HG03196 (cell line): ENCODE measurements around the gene LGR5.
"Not testable (repeated sequence)": the region's sequence is repeated elsewhere in the genome, so short reads cannot be mapped to it uniquely, and the experiment has no call there.

Experiments used
- ATAC-seq: cut with Tn5 transposase; IDR thresholded peaks from one replicate; pipeline ENCODE4 v1.9.1; 2021; ENCODE audit not compliant: unreplicated experiment

Gene LGR5

GRCh38 chr12:71472441-71472911 lies 32.9 kb downstream of the LGR5 start:
- ATAC-seq, result no peak

DNA sequence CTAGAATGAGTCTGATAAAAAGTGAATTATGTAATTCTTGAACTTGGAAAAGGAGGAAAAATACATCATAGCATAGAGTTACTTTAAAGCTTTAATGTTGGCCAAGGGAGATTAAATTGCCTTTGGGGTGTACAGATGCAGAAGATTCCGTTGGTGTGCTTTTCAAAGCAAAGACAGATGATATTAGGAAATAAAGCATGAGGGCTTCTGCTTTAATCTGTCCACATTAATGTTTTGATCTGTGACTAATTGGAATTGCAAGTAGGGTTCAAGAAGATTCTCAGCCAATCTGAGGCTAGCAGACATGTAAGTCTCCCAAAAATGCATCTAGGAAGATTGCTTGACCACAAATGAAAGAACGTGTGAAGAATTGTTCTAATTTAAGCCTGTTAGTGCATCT lies 35.2 kb downstream of the LGR5 start:
- no peak for ATAC-seq

GRCh38 chr12:71475280-71475679 lies 35.7 kb downstream of the LGR5 start:
- ATAC-seq, result no peak

GRCh38 chr12:71476513-71476912 lies 36.9 kb downstream of the LGR5 start:
- no peak for ATAC-seq

- ATAC-seq, result no peak
Measured at GRCh38 chr12:71477609-71478008, 38.0 kb downstream of the LGR5 start.

GRCh38 chr12:71478270-71478669 lies 38.7 kb downstream of the LGR5 start:
- no peak for ATAC-seq

- no peak for ATAC-seq
Measured at GRCh38 chr12:71484272-71484905, 44.8 kb downstream of the LGR5 start.

GRCh38 chr12:71490844-71491243 lies 51.2 kb downstream of the LGR5 start:
- ATAC-seq, result not testable (repeated sequence)

DNA sequence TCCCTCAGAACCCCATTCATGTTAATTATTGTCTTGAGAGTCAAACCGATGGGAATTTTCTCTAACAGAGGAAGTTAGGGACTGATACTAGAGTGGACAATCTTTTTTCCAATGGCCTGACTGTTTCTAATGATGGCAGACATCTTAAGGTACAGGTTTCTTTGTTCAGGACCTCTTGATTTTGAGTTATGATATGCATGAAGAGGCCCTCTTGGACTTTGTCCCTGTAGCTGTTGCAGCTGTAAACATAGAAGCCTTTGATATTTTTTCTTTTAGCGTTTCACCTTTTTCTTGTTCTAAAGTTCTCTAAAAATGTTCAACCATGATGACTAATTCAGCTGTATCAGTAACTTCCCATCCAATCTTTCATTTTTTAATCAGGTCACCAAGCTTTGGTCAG lies 53.0 kb downstream of the LGR5 start:
- no peak for ATAC-seq

DNA sequence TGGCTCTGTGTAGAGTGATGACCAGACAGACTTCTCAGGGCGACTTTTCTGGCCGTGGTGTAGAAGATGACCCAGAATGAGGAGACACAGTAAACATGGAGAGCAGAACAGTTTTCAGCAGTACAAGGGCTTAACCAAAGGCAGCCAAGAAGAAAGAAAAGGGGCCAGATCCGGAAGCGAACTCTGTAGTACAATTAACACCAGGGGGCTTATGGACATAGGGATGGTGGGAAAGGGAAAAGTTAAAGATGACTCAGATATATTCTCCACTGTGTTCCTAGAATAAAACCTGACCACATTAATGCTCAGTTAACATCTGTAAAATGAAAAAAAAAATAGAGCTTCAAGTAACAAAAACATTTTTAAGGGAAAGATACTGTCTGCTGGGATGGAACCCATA lies 60.2 kb downstream of the LGR5 start:
- no peak for ATAC-seq

- ATAC-seq, result no peak
Measured at GRCh38 chr12:71503579-71504391, 64.2 kb downstream of the LGR5 start.

- ATAC-seq, result no peak
Measured at GRCh38 chr12:71504476-71504875, 64.9 kb downstream of the LGR5 start.

DNA sequence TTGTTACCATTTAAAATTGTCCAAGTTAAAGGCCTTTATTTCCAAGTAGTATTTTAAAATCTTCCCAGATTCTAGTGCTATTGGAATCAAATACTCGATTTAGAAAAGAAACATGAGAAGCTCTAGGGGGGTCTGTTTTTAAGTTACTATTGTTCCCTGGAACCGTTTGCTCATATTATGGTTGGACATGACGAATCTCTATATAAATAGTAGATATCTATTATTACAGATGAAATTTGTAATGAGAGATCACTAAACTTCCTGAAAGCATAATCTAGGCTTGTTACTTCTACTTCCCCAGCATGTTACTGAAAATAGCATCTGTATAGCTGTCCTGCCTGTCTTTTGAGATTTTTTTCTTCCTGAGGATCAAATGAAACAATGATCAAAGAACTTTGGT lies 70.1 kb downstream of the LGR5 start:
- no peak for ATAC-seq

DNA sequence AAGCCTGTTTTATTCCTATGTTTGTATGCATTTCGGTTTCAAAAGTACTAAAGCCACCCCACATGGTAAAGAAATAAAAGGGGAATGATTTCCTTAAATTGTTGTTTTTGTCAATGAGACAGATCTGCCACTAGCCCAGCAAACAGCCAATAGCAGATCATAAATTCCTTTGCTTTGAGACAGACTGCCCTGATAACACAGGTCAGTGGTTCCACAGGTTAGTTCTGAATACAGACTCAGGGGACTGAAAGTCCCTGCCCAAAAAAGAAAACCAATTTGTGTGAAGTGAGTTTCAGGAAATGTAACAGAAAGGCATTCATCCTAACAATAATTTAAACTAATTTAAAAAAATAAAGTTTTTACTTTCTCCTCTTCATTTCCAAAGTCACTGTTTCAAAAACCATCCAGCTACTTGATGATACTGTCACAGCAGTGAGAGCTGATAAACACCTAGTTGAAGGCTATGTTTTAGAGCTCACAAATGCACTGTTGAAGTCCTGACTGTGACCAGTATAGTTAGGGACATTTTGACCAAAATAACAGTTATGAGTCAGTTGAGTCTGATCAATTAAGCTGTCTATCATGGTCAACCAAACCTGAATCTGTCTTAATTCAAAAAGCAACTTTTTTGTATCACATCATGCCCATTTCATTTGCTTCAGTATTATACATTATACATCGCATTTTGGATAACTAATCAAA lies 77.7 kb downstream of the LGR5 start:
- no peak for ATAC-seq

DNA sequence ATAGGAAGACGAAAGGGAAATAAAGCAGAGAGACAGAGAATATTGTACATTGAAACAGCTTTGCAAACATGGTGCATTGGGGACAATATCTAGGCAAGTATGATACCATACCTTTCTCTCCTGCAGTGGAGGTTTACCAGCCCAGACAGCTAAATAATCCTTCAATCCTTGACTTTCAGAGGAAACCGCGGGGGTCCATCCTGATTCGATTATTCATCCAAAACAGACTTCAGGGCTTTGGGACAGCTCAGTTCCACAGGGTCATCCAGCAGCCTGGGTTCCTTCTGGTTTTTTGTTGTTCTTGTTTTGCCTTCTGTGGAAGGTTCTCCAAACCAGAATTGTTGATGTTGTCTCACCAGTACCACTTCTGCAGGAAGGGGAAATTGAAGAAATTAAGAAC lies 81.5 kb downstream of the LGR5 start:
- no peak for ATAC-seq

GRCh38 chr12:71524626-71525025 lies 85.0 kb downstream of the LGR5 start:
- no peak for ATAC-seq

- no peak for ATAC-seq
Measured at GRCh38 chr12:71533703-71534102, 94.1 kb downstream of the LGR5 start.

GRCh38 chr12:71536279-71536938 lies 96.8 kb downstream of the LGR5 start:
- ATAC-seq, result no peak

GRCh38 chr12:71536939-71537622 lies 97.5 kb downstream of the LGR5 start:
- no peak for ATAC-seq

GRCh38 chr12:71538807-71539206 lies 99.2 kb downstream of the LGR5 start:
- ATAC-seq, result no peak

GRCh38 chr12:71541583-71541982 lies 102.0 kb downstream of the LGR5 start:
- no peak for ATAC-seq
